GM23248 (cell line): ENCODE measurements around the gene SDHD. TPM values are rescaled to one million over a fixed set of nuclear protein-coding genes. Genes with fewer than 3 reads are reported as not detected.

Source experiments
- DNase-seq: peaks from one replicate; pipeline ENCODE4 v3.0.0-alpha.2; 2015
- H2AFZ ChIP-seq: fragments of 200-600 bp; sonication (generic); 2 replicates; pipeline ENCODE4 v1.6.1; 2016; ENCODE audit warnings: antibody characterized with exemption
- H3F3A ChIP-seq: fragments of 200-600 bp; sonication (generic); 2 replicates; pipeline ENCODE4 v1.6.1; 2016; ENCODE audit warnings: mild to moderate bottlenecking, antibody characterized with exemption, mixed run types; ENCODE audit not compliant: insufficient read depth
- H3K27ac ChIP-seq: fragments of 200-600 bp; sonication (generic); 2 replicates; pipeline ENCODE4 v1.5.1; 2016; ENCODE audit warnings: mild to moderate bottlenecking
- H3K27me3 ChIP-seq: fragments of 200-600 bp; sonication (generic); replicated peaks from 2 replicates; pipeline ENCODE4 v1.6.1; 2016; ENCODE audit warnings: mild to moderate bottlenecking; ENCODE audit not compliant: insufficient read depth
- H3K36me3 ChIP-seq: fragments of 200-600 bp; sonication (generic); 2 replicates; pipeline ENCODE4 v1.6.1; 2016; ENCODE audit warnings: low read depth, mild to moderate bottlenecking
- H3K4me1 ChIP-seq: fragments of 200-600 bp; sonication (generic); 2 replicates; pipeline ENCODE4 v1.6.1; 2016; ENCODE audit warnings: mild to moderate bottlenecking; ENCODE audit not compliant: insufficient read depth
- H3K4me2 ChIP-seq: fragments of 200-600 bp; sonication (generic); one replicate; pipeline ENCODE4 v1.6.1; 2016; ENCODE audit warnings: mild to moderate bottlenecking; ENCODE audit not compliant: unreplicated experiment
- H3K4me3 ChIP-seq: fragments of 200-600 bp; sonication (generic); 2 replicates; pipeline ENCODE4 v1.5.1; 2016; ENCODE audit warnings: mild to moderate bottlenecking
- H3K79me2 ChIP-seq: fragments of 200-600 bp; sonication (generic); 2 replicates; pipeline ENCODE4 v1.6.1; 2016; ENCODE audit warnings: mild to moderate bottlenecking; ENCODE audit not compliant: insufficient read depth
- H3K9ac ChIP-seq: fragments of 200-600 bp; sonication (generic); 2 replicates; pipeline ENCODE4 v1.6.1; 2016; ENCODE audit warnings: mild to moderate bottlenecking
- H3K9me2 ChIP-seq: fragments of 200-600 bp; sonication (generic); 2 replicates; pipeline ENCODE4 v1.6.1; 2016; ENCODE audit warnings: mixed run types, mild to moderate bottlenecking, moderate library complexity; ENCODE audit not compliant: insufficient read depth
- H3K9me3 ChIP-seq: fragments of 200-600 bp; sonication (generic); one replicate; pipeline ENCODE4 v1.6.1; 2017; ENCODE audit warnings: low read depth
- H4K20me1 ChIP-seq: fragments of 200-600 bp; sonication (generic); 2 replicates; pipeline ENCODE4 v1.6.0; 2016; ENCODE audit not compliant: insufficient read depth
- EZH2 ChIP-seq: fragments of 200-600 bp; sonication (generic); IDR thresholded peaks from 2 replicates; pipeline ENCODE4 v1.6.1; 2018; ENCODE audit warnings: antibody characterized with exemption, mild to moderate bottlenecking; ENCODE audit not compliant: insufficient read depth, poor library complexity, severe bottlenecking
- EZH2phosphoT487 ChIP-seq: fragments of 200-600 bp; sonication (generic); IDR thresholded peaks from 2 replicates; pipeline ENCODE4 v1.6.1; 2018; ENCODE audit warnings: antibody characterized with exemption, moderate library complexity, mild to moderate bottlenecking, low read depth; ENCODE audit not compliant: insufficient read depth
- WGBS, 2 experiments: methylation state at CpG; one replicate each; pipeline ENCODE4 v1.1.6; 2015 to 2017; ENCODE audit warnings: low lambda C conversion rate in 2 of 2, low coverage in 1 of 2; ENCODE audit errors: missing lambda C conversion rate in 2 of 2; 5-methylcytosine and 5-hydroxymethylcytosine counted together
- in situ Hi-C: fragments of 300-500 bp; cut with MboI; formaldehyde crosslinking; loops from 2 replicates; pipeline ENCODE4 v1.15.0; 2020
- polyA plus RNA-seq: library from polyadenylated mRNA; unstranded; fragments of >200 nt; fragmentation: Nextera tagmentation; extraction: Ambion mirVana; gene quantifications from 2 replicates; pipeline ENCODE4 v1.2.1, GENCODE V29; 2016
- total RNA-seq: library from RNA; depleted of rRNA; stranded (reverse); fragments of >200 nt; shearing (Covaris generic); gene quantifications from 2 replicates; pipeline ENCODE4 v1.2.3, GENCODE V29; 2014

The SDHD gene
- total and polyA plus RNA-seq, 2 experiments from 2014 or later: 108 to 186 TPM

DNA sequence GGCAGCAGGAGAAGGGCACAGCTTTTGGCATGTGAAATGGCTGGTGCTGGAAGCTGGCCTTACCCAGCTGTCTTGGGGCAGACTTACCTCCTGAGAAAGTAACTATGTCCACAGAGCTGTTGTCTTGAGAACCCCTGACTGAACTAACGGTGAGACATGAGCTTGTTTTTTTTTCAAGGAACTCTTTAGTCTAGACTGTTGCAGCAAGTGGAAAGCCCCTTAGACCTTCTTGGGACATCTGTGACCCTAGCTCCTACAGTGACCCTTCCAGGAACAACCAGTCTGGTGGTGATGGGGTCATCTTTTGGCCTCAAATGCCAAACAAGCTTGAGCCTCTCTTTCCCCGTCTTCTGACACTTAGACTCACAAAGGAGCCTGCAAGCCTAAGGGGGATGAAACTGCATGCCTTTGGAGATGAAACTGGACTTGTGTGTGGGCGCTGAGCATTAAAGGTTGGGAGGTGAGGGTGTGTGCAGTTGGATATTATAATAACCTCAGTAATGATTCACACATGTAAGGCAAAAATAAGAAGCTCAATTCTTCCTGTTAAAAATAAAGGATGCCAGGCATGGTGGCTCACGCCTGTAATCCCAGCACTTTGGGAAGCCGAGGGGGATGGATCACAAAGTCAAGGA, 35.4 kb downstream of the SDHD start:
- H3K9ac ChIP-seq: no peak overlapping the region
- H3K79me2 ChIP-seq: no peaks in the 10 kb centered on the region
- no peak overlapping the region for H3K4me2 ChIP-seq
- peaks cover 21% of the 10 kb centered on the region for H3F3A ChIP-seq
- H3K27me3 ChIP-seq: no peaks in the 10 kb centered on the region
- H3K4me3 ChIP-seq: no peak overlapping the region
- H2AFZ ChIP-seq: no peak overlapping the region
- in situ Hi-C loops: no loop called here
- peaks cover 16% of the 10 kb centered on the region for H3K4me1 ChIP-seq
- H3K9me3 ChIP-seq: no peaks in the 10 kb centered on the region
- TF ChIP-seq EZH2phosphoT487 (no peak), EZH2 (no peak)
- H3K9me2 ChIP-seq: no peaks in the 10 kb centered on the region
- H4K20me1 ChIP-seq: no peaks in the 10 kb centered on the region
- no peaks in the 10 kb centered on the region for H3K36me3 ChIP-seq
- WGBS, 2 experiments: 92 to 94% methylated on average over 5 of the region's 5 CpGs
- no peak for DNase-seq
- no peak overlapping the region for H3K27ac ChIP-seq

DNA sequence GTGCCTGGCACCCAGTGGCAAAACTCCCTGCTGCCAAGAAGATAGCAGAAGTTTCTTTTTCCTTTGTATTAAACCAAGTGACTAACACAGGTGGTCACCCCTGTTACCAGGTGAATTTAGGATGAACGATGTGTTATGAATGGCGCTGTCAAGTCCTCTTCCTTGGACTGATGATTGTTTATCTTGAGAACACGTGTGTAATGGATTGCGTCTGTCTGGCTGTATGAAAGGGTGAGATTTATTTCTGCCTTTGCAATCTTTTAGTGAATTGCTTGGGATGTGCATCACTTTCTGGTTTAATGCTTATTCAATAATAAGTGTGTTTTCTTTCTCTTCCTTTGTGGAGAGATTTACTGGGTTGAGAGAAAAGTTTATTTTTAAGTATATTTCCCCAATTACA, 36.5 kb downstream of the SDHD start:
- Histone ChIP-seq H3K9me3 (no peaks in the 10 kb centered on the region), H4K20me1 (no peaks in the 10 kb centered on the region), H2AFZ (no peak overlapping the region), H3K27ac (no peak overlapping the region), H3K9me2 (no peaks in the 10 kb centered on the region), H3K27me3 (no peaks in the 10 kb centered on the region), H3K79me2 (no peaks in the 10 kb centered on the region), H3K4me2 (no peak overlapping the region), H3K4me1 (peaks cover 16% of the 10 kb centered on the region), H3K4me3 (no peak overlapping the region), H3K9ac (no peak overlapping the region), H3F3A (peaks cover 21% of the 10 kb centered on the region), H3K36me3 (no peaks in the 10 kb centered on the region)
- WGBS, 2 experiments: 79 to 85% methylated on average over 4 of the region's 4 CpGs
- DNase-seq: no peak
- in situ Hi-C loops: no loop called here
- no peak for TF ChIP-seq EZH2phosphoT487
- TF ChIP-seq EZH2: no peak

DNA sequence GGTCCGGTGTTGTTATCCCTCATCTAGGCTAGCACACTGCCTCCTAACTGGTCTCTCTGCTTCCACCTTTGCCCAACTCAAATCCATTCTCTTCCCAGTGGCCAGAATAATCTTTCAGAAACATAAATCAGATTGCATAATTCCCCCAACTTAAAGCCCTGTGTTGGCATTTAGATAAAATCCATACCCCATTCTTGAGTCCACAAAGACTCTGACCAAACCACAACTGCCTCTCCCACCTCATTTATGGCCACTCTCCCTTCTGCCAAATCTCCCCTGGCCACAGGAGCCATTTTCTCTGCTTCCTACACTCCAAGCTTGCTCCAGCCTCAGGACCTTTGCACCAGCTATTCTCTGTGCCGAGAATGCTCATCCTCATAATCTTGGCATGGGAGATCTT, 40.4 kb downstream of the SDHD start:
- Histone ChIP-seq H3K4me1 (peaks cover 10% of the 10 kb centered on the region), H3K27ac (no peak overlapping the region), H3K9me2 (no peaks in the 10 kb centered on the region), H3K36me3 (no peaks in the 10 kb centered on the region), H2AFZ (no peak overlapping the region), H3K4me3 (no peak overlapping the region), H3K79me2 (no peaks in the 10 kb centered on the region), H3K9me3 (no peaks in the 10 kb centered on the region), H3K4me2 (no peak overlapping the region), H3K27me3 (no peaks in the 10 kb centered on the region), H3F3A (peaks cover 9% of the 10 kb centered on the region; the same call in 1 of the 2 replicates), H3K9ac (no peak overlapping the region), H4K20me1 (no peaks in the 10 kb centered on the region)
- DNase-seq: no peak
- TF ChIP-seq EZH2 (no peak), EZH2phosphoT487 (no peak)
- in situ Hi-C loops: no loop called here
- WGBS, 2 experiments: 98 to 100% methylated on average over 2 of the region's 2 CpGs

DNA sequence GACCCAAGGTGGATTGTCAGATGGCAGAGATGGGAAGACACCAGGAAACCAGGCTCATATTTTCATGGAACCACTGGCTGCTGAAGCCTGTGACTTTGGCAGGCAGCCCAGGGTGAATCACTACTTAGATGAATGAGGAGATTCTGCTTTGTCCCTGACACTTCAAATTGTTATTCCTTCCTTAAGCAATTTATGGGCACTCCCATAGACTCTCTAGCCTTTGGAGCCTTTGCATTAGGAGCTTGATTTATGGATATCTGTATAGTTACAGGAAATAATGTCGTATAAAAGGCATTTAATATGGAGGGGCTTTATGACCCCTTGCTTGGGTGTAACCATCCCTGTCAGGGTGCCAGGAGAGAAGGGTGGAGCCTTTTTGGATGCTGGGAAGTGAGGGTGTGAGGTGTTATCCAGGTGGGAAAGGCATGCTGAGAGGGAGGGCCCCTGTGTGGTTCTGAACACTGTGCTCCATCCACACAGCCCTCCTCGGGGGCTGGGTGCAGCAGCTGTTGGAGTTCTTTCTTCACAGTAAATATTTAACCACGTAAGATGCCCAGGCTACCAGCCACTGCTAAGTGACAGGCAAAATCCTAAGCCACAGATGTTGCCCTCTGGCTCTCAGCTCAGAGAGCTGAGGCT, 41.9 kb downstream of the SDHD start:
- Histone ChIP-seq H3F3A (peaks cover 9% of the 10 kb centered on the region; the same call in 1 of the 2 replicates), H3K27me3 (no peaks in the 10 kb centered on the region), H3K4me3 (no peak overlapping the region), H3K4me2 (no peak overlapping the region), H3K27ac (no peak overlapping the region), H3K9me2 (no peaks in the 10 kb centered on the region), H3K36me3 (no peaks in the 10 kb centered on the region), H3K9ac (no peak overlapping the region), H3K4me1 (peaks cover 10% of the 10 kb centered on the region), H2AFZ (no peak overlapping the region), H4K20me1 (no peaks in the 10 kb centered on the region), H3K9me3 (no peaks in the 10 kb centered on the region), H3K79me2 (no peaks in the 10 kb centered on the region)
- in situ Hi-C loops: no loop called here
- TF ChIP-seq EZH2 (no peak), EZH2phosphoT487 (no peak)
- DNase-seq: peak; percentile 92
- WGBS, 2 experiments: 33 to 34% methylated on average over 3 of the region's 3 CpGs
